Neutrophil (primary cell): ENCODE data around the gene SEMA3E.

Experiments used
- H3K27ac ChIP-seq: fragments of 200-600 bp; sonication (generic); 2 replicates; pipeline ENCODE4 v1.5.1; 2016; ENCODE audit warnings: mild to moderate bottlenecking, moderate library complexity
- H3K27me3 ChIP-seq: fragments of 200-600 bp; sonication (generic); 2 replicates; pipeline ENCODE4 v1.6.0; 2016; ENCODE audit warnings: mild to moderate bottlenecking
- H3K36me3 ChIP-seq: fragments of 200-600 bp; sonication (generic); 2 replicates; pipeline ENCODE4 v1.5.1; 2017
- H3K4me1 ChIP-seq, 2 experiments: fragments of 200-600 bp in 1 of 2; sonication (generic) in 1 of 2; 1 replicate in 1 of 2; 2 replicates in 1 of 2; pipeline versions ENCODE4 v1.5.1 to v1.6.1; 2013 to 2016; ENCODE audit warnings: low read depth in 1 of 2, low read length in 1 of 2, mild to moderate bottlenecking in 1 of 2, moderate library complexity in 1 of 2; ENCODE audit not compliant: control insufficient read depth in 1 of 2, insufficient read depth in 1 of 2
- H3K4me3 ChIP-seq, 2 experiments: fragments of 200-600 bp in 1 of 2; sonication (generic) in 1 of 2; 1 replicate in 1 of 2; 2 replicates in 1 of 2; pipeline ENCODE4 v1.5.1; 2013 to 2016; ENCODE audit warnings: low read depth in 1 of 2, low read length in 1 of 2, mild to moderate bottlenecking in 1 of 2, moderate library complexity in 1 of 2
- H3K9me3 ChIP-seq: fragments of 200-600 bp; sonication (generic); 2 replicates; pipeline ENCODE4 v1.5.1; 2016
- CTCF ChIP-seq: fragments of 200-600 bp; sonication (generic); IDR thresholded peaks from 2 replicates; pipeline ENCODE4 v1.5.1; 2016; ENCODE audit warnings: antibody characterized with exemption

Gene SEMA3E

GRCh38 chr7:83414947-83415346, 234.0 kb downstream of the SEMA3E start:
- H3K4me3 ChIP-seq, result no peak overlapping the region
- H3K9me3 ChIP-seq, result no peaks in the 10 kb centered on the region
- TF ChIP-seq CTCF, result no peak
- no peak overlapping the region for H3K27ac ChIP-seq
- no peaks in the 10 kb centered on the region for H3K36me3 ChIP-seq
- no peaks in the 10 kb centered on the region for H3K27me3 ChIP-seq
- no peaks in the 10 kb centered on the region for H3K4me1 ChIP-seq

DNA sequence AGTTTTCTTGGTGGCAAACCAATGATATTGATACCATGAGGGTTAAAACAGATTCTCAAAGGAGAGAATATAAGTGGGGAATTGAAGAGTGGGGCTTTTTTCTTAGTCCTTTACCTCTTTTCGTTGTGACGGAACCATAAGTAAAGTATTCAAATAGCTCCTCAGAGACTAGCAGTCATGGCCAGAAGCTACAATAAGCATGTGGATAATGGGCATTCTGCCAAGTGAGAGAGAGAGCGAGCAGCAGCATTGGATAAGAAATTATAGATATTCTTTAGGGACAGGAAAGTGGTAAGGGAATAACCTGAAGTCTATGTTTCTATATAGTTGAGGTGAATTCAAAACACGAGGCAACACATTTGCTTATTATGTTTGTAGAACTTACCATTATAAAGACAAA, 235.1 kb downstream of the SEMA3E start:
- Histone ChIP-seq H3K27ac (no peak overlapping the region), H3K27me3 (no peaks in the 10 kb centered on the region), H3K4me1 (no peaks in the 10 kb centered on the region), H3K36me3 (no peaks in the 10 kb centered on the region), H3K4me3 (no peak overlapping the region), H3K9me3 (no peaks in the 10 kb centered on the region)
- no peak for TF ChIP-seq CTCF

DNA sequence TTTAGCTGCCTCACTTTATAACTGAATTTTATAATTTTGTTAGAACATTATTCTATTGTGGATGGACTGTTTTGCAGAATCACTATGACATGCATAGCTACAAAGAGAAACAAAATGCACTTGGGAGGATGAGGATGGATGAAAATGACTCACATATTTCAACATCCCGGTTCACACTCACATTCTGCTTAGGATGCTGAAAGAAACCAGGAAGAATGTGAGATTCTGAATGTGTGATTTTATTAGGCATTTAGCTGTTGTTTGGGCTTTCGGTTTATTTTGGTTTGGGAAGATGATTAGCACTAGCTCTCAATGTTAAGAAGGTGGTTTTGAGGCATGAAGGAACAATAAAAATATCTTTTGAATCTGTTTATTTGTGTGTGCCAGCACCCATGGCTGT, 235.5 kb downstream of the SEMA3E start:
- no peak for TF ChIP-seq CTCF

GRCh38 chr7:83410989-83411591, 237.8 kb downstream of the SEMA3E start:
- Histone ChIP-seq H3K27ac (no peak overlapping the region), H3K9me3 (no peaks in the 10 kb centered on the region), H3K27me3 (no peaks in the 10 kb centered on the region), H3K36me3 (no peaks in the 10 kb centered on the region), H3K4me3 (no peak overlapping the region), H3K4me1 (no peaks in the 10 kb centered on the region)
- no peak for TF ChIP-seq CTCF

More for the DNA sequence above, 235.5 kb downstream of the SEMA3E start:
- Histone ChIP-seq H3K4me1 (no peaks in the 10 kb centered on the region), H3K27ac (no peak overlapping the region), H3K27me3 (no peaks in the 10 kb centered on the region), H3K4me3 (no peak overlapping the region), H3K36me3 (no peaks in the 10 kb centered on the region), H3K9me3 (no peaks in the 10 kb centered on the region)

DNA sequence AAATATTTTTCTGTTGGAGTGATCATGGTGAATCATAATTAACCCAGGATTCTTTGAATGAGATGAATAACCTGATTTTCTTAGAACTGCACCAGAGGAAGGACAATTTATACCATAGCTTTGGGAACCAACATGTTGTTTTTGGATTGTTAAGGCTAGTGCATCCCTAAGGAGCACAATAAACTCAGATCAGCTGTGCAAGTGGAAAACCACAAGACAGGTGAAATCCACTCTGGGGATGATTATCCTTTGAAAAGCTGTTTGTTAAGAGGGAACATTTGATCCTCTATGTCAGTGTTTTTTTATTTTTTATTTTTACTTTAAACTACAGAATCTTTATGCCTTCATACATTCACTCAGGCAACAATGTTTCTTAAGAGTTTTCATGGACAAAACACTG, 254.2 kb downstream of the SEMA3E start:
- H3K9me3 ChIP-seq, result no peaks in the 10 kb centered on the region
- TF ChIP-seq CTCF, result no peak
- H3K36me3 ChIP-seq, result no peaks in the 10 kb centered on the region

DNA sequence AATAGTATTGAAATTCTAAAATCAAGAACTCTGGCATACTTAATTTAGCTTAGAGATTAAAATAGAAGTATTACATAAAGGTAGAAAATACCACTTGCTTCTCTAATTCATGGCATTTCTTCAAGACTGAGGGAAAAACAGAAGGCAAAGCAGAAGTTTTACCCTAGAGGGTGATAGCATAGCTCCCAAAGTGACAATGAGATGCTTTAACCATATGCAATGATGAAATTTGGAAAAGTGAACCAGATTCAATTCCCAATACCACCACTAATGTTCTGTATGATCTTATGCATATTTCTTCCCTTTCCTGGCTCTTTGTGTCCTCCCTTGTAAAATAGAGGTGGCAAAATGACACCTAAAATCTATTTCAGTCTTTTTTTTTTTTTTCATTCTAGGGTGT, 260.5 kb downstream of the SEMA3E start:
- Histone ChIP-seq H3K4me1 (no peaks in the 10 kb centered on the region), H3K9me3 (no peaks in the 10 kb centered on the region), H3K36me3 (no peaks in the 10 kb centered on the region)

More for the DNA sequence above, 254.2 kb downstream of the SEMA3E start:
- no peak overlapping the region for H3K27ac ChIP-seq
- H3K4me3 ChIP-seq, result no peak overlapping the region
- no peaks in the 10 kb centered on the region for H3K27me3 ChIP-seq
- H3K4me1 ChIP-seq, result no peaks in the 10 kb centered on the region

More for the DNA sequence above, 260.5 kb downstream of the SEMA3E start:
- no peak for TF ChIP-seq CTCF
- no peaks in the 10 kb centered on the region for H3K27me3 ChIP-seq
- no peak overlapping the region for H3K4me3 ChIP-seq
- no peak overlapping the region for H3K27ac ChIP-seq
